GM21737 (cell line): ENCODE results near the gene DEFB114.
A peak's percentile ranks its signal among the peaks of the same experiment; 100 is the strongest.
"Not testable (repeated sequence)": the region's sequence is repeated elsewhere in the genome, so short reads cannot be mapped to it uniquely, and the experiment has no call there.

Experiments used
- ATAC-seq: cut with Tn5 transposase; IDR thresholded peaks from one replicate; pipeline ENCODE4 v1.9.1; 2021; ENCODE audit warnings: mild to moderate bottlenecking, moderate library complexity; ENCODE audit not compliant: unreplicated experiment

Gene DEFB114, protein sequence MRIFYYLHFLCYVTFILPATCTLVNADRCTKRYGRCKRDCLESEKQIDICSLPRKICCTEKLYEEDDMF

DNA sequence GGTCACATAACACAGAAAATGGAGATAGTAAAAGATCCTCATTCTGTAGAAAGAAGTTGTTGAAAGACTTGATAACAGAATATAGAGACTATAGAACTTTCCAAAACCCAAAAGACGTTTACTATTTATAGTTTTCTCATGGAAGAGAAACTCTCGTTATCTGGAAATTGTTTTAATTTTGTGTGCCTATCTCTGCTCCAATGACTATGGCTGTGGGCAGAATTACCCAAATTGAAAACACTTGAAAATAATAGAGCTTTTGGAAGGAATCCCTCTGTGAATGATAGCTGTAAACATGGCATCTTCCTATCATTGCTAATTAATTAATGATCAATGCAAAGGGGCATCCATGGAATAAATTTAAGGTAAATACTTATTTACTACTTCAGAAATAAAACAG, at the start of gene DEFB114:
DEFB114 (minus strand) TSS at position 101 of the 400 bp plus-strand sequence; CDS start at position 42, 59 bp downstream.
- ATAC-seq = no peak

DNA sequence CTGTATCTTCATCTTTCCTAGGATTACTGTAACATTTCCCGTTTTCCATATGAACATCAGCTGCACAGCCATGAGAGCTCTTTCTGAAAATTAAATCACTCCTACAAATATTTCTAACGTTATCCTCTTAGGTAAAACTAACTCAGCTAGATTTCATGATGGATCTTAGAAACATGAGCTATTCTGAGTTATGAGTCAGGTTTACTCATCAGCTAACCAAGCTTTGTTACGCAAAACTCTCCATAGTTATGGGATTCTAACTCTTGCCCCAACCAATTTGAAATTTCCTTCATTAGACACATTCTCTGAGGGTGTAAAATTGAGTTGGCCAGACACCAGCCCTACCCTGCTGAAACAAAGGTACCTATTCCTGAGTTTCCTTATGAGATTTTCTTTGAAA, 43.9 kb upstream of the DEFB114 start:
- ATAC-seq = no peak

DNA sequence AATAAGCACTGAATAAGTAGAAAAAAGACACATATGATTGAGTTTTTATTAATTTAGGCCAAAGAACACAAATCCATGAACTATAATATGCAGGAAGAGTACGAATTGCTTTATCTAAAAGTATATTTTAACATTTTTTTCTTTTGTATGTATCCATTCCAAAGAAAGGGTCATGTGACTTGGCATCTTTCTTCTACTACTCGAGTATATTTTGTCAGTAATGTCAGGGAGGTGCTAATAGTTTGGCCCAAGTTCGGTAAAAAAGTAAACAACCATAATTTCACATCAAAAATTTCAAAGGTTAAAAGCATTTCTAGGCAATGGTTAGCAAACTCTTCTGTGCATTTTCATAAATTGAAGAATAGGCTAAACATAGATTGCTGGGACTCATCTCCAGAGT, 39.2 kb upstream of the DEFB114 start:
- no peak for ATAC-seq

DNA sequence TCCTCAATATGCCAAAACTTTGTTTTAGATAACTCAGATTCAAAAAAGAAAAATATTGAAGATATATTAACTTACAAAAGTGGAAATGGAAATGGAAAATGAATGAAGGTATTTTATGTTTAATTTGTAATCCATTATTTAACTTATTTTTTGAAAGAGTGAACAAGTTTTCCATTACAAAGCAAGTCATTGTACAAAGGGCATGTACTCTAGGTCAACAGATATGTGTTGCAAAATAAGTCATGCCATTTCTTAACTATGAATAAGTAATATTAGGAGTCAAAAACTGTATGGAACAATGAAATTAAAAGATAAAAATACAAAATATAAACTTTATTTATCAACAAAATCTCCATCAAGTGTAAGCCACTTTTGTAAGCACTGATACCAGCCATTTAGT, 31.3 kb upstream of the DEFB114 start:
- ATAC-seq = no peak

DNA sequence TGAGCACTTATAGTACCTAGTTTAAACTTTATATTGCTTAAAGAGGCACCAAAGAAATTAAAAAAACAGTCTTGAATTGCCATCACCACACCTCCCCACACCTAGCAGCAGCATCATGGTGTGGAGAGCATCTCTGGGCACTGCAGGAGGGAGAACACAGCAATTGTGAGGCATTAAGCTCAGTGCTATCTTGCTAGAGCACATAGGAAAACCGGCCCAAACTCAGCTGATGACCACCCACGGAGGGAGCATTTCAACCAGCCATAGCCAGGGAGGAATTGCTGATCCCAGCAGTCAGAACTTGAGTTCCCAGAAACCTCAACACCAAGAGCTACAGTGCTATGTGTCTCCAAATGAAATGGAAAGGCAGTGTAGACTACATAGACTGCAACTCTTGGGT, 24.9 kb upstream of the DEFB114 start:
- ATAC-seq = no peak

DNA sequence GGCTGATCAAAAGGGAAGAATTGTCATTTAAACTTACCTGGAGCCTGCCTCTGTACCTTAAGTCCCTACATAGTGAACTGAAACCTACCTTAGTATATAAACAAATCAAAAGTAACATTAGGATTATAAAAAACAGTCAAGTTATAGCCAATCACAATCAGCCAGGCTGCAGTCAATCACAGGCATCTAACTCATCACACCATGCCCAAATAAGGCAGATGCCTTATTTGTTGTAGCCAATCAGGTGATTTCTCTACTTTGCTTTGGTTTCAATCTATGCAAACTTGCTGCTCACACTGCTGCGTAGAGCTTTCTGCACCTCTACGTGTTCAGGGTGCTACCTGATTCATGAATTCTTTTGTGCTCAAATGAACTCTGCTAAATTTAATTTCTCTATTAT, 23.8 kb upstream of the DEFB114 start:
- no peak for ATAC-seq

DNA sequence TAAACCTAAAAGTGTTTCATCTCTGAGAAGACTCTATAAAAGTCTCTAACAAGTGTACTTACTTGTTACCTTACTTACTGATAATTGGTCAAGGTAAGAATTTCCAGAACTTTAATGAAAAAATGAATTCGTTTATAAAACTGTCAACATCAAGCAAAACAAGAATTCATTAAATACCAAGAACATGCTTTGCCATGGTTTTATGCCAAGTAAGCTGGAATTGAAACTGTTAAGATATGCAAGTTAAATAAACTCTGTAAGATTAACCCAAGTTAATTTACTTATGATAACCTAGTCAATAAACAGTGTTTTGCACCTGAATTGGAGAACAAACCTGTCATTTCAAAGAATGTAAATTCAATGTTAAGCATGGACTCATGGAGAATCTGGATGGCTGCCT, 22.6 kb upstream of the DEFB114 start:
- ATAC-seq = no peak

DNA sequence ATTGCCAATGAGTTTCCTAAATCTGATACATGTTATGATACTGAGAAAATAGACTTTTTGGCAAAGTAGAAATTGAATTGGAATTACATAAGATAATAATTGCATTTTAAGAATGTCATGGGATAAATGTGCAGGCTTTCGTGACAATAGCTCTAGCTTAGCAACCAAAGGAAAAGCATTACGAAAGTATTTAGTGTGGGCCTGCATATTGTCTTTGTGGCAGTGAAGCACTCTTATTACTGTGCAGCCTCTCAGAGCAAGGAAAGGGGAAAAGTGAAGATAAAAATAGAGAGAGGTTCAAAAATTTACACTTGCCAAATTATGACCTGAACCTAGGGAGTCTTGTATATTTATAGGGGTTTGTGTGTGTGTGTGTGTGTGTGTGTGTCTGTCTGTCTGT, 18.1 kb upstream of the DEFB114 start:
- no peak for ATAC-seq

DNA sequence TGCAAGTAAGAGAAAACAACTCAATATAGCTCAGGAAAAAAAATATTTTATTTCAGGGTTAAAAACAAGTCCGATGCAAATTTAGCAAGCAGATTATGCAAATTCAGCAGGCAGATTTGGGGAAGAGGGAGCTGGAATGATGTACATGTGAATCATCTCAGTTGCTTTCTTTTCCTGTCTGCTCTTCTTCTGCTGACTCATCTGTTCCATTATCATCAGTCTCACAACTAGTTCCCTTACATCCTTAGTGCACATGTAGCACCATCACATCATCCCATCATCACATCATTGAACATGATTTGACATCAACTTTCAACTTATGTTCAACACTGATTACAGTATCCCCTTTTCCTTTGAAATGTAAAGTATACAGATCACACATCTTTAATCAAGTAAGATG, 16.9 kb upstream of the DEFB114 start:
- peak; percentile 48 for ATAC-seq

DNA sequence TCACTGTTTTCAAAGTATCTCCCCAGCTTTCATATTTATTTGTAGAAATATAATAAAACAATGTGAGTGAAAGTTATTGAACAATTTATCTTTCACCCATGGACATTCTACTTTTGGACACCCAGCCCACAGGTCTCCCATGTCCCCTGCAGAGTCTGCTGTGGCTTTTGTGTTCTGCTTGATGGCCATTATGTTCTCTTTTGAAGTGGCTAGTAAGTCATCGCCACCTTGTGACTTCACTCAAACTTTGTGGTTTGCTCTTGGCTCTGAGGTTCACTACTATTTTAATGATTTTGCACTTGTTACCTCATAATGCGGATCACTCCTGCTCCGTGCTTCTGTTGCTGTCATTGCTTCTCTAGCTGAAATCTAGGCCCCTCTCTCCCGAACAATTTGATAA, 15.6 kb upstream of the DEFB114 start:
- peak; percentile 38 for ATAC-seq

DNA sequence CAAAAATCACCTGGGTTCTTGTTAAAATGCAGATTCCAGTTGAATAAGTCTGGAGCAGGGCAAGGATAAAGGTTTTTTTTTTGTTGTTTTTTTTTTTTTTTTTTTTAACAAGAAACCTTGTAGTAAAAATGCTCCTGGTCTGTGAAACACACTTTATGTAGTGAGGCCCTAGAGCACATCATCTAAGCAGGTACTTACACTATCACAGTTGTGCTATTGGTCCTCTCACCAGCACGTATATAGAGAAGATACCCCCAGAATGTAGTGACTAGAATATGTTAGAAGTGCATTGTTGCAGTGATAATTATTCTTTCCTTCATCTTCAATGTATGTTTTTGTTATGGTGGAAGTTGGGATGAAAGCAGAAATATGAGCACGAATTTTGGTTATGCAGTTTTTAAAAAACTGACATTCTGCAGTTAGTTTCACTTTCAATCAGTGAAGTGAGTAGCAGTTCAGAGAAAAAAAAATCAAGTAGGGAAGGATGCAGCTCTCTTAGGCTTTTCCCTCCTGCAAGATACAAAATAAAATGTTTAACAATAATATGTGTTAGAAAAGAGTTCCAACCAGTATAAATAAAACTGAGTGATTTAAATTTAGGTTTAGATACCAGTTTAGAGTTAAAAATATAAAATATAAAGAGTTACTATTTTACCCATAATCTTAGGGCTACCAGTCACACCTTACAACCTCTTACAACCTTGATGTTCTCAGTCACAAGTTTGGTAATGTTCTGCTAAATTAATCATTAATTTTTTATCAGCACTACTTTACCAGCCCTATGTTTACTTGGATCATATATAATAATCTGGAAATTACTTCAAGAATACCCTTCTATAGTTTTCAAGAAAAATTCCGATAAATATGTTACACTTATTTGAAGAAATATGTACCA, 14.6 kb upstream of the DEFB114 start:
- ATAC-seq = peak; percentile 55

DNA sequence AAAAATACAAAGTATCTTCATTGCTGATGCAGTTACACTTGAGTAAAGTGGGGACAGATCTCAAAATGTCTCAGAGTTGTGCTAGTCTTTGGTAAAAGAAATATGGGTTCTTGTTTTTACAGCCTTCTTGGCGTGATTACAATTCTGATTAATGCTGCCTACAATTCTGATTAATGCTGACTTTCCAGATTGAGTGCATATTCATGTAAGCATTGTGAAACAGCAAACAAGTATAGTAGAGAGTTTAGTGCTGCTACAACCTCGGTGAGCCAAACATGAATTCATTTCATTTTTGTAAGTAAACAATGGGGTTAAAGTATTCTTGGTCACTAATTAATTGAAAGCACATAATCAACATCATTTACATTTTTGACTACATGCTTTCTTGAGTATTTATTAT, 5.6 kb upstream of the DEFB114 start, which contains the start of gene DEFB113:
DEFB113 (minus strand) TSS at position 21 of the 400 bp plus-strand sequence; CDS start at position 21, 0 bp downstream.
- no peak for ATAC-seq

DNA sequence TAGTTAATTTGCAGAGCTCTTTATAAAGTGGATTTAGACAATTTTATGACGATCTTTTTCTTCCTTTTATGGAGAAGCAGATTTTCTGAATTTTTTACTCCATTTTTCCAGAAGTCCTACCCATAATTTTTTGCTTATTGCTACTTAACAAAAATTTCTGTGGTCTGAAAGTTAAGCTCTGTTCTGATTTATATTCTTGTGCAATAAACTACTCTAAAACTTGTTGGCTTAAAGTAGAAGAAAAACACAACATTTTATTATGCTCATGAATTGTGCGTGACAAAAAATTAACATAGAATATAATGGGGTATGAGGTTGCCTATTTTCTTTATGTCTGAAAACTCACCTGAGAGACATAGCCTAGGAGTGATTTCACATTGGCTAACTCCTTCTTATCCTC, 2.9 kb upstream of the DEFB114 start:
- no peak for ATAC-seq

DNA sequence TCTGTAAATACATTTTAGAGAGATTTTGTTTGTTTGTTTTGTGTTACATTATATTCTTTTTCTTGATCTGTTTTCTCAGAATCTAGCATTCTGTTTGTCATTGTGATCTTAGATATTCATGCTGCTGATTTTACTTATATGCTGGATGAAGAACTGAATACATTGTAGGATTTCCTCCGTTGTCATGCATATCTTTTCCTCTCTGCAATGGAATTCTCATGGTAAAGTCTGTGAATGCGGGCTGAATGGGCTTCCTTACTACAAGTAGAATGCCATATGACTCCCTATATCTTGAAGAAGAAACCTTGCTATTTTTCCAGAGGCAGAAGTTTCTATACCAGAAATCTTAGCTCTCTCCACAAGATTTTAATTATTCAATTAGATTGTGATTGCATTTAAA, 2.4 kb upstream of the DEFB114 start:
- ATAC-seq = no peak

DNA sequence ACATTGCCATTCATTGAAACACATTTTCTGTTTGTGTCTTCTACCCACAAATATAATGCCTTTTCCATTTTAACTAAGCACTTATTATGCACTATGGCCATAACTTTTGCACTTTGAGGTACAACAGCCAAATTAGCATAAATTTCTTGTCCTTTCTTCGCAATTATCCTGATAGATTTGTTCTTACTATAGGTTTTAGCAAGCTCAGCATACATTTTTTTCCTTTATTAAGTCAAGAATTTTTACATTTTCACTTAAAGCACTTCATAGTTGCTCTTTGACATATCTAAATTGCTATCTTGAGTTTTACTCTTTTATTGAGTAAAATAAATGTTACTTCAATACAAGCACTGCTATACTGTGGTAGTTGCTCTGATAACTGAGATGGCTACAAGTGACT, 5.8 kb downstream of the DEFB114 start:
- no peak for ATAC-seq

DNA sequence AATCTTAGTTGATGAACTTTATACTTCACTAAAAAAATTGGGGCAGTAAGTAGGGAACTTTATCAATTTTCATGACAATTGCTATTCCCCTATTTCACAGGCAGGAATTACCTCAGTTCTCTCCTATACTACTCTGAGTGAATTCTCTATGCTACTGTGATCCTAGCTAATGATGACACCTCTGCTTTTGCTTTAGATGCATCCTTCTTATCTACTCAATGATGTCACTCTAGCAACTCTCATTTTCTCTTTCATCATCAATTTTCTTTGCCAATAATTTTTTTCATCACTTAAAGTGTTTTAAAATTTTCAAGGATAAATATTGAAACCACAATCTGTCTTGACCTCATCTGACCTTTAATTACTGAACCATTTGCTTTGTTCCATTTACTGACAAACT, 8.1 kb downstream of the DEFB114 start:
- no peak for ATAC-seq

DNA sequence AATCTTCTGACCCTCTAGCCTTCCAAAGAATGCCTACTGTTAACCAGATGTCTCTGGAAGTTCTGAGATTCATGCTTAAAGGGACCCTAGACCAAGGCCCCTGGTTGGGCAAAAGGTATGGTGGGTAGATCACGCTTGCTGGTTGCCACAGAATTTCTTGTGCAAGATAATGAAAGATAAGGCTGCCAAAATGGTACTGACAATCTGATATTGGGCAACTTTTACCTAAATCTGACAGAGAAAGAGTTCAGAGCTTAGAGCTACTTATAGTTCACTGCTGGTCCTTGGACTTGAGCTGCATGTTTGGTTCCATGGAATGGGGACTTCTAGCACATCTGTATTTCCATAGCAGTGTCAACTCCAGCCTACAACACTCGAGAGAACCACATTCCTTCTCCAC, 12.0 kb downstream of the DEFB114 start:
- ATAC-seq = no peak

DNA sequence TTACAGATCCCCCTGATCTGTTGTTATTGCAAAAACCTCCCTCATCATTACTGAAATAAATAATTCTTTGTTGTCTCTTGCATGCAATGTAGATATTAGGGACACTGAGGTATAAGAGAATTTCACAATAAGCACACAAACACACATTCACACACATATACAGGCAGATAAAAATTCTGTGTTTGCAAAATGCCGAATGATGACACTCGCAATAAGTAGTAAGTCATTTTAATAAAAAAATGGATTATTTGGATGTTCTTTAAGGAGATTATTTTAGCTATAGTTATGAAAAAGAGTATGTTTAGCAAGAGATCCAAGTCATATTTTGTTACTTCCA, 13.6 kb downstream of the DEFB114 start:
- no peak for ATAC-seq

DNA sequence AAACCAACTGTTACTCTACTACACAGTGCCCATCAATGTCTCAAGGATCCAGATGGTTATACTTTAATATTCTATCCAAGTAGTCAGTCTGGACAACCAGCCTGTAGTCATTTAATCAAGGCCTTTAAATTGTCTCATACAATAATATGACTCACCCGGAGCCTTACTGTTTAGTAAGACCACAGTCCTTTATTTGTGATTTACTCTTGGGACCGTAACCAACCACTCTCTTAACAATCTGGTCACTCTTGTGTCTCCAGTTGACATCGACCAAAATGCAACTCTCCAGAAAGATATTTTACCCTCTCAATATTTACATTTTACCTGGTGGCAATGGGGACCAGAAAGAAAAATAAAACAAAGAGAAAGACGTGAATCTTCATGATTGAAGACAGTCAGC, 14.9 kb downstream of the DEFB114 start:
- ATAC-seq = no peak

DNA sequence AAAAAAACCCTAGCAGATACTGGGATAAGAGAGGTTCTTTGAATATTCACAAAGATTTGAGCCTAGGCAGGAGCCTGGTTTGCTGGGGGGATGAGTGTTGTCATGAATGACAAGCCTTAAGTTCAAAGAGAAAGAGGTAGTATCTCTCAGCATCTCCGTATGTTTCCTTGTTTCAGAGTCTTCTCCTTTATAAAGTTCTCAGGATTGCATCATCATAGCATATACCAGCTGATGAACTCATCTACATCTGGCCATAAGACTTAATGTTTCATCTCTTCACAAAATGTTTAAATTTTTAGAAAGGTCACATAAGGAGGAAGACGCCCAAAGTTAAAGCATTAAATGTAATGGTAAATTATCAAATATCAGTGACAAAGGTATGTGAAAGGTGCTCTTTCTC, 17.1 kb downstream of the DEFB114 start:
- ATAC-seq = no peak

DNA sequence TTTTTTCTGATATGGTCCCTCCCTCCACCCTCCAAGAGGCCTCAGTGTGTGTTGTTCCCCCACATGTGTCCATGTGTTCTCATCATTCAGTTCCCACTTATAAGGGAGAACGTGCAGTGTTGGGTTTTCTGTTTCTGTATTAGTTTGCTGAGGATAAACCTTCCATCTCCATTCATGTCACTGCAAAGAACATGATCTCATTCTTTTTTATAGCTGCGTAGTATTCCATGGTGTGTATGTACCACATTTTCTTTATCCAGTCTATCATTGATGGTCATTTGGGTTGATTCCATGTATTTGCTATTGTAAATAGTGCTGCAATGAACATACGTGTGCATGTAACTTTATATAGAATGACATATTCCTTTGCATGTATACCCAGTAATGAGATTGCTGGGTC, 19.9 kb downstream of the DEFB114 start:
- ATAC-seq = not testable (repeated sequence)

DNA sequence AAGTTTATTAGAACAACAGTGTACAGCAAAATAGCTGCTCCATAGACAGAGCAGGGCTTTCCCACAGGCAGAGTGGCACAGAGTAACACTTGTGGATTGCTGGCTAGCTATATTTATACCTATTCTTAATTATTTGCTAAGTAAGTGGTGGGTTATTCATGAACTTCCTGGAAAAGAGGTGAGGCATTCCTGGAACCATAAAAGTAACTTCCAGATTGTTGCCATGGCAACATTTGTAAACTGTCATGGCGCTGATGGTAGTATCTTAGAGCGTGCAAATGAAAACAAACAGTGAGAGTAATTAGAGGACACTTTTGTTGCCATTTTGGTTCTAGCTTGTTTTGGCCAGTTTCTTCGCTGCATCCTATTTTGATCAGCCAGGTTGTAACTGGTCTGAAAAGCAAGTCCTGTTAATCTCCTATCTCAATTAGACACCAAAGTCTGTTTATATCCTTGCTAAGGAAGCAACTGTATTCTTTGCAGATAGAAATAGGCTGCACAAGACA, 23.9 kb downstream of the DEFB114 start:
- ATAC-seq = no peak

DNA sequence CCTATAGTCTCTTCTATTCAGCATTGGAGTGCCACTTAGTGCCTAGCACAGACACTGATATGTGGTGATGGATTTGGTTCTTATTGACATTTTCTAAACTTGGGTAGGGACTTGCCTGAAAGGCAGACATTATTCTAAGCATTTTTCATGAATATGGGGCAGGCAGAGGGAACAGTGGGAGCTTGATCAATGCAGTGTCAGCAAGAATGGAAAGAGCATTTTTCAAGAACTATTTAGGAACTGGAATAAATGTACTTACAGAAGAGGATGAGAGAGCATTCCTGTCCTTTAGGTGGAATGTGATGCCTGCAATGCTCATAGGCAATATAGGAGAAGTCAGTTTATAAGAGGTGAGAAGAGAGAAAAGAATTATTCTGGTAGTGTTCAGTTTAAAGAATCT, 26.2 kb downstream of the DEFB114 start:
- no peak for ATAC-seq
